GM21619 (cell line): ENCODE data around the gene RNF175.
"Not testable (repeated sequence)": the region's sequence is repeated elsewhere in the genome, so short reads cannot be mapped to it uniquely, and the experiment has no call there.

Experiments used
- ATAC-seq: cut with Tn5 transposase; IDR thresholded peaks from one replicate; pipeline ENCODE4 v1.9.1; 2021; ENCODE audit not compliant: unreplicated experiment

The RNF175 gene

GRCh38 chr4:153684971-153685371 lies 74.9 kb downstream of the RNF175 start:
- no peak for ATAC-seq

- ATAC-seq: peak; percentile 95
These were observed 75.4 kb downstream of the RNF175 start, which contains the start of gene TLR2 for GRCh38 chr4:153684182-153684970. TSS of gene TLR2 (plus strand) at chr4:153684280. CDS start at chr4:153702908, 18,628 bp downstream.

GRCh38 chr4:153683763-153684181 lies 76.1 kb downstream of the RNF175 start:
- ATAC-seq: no peak

GRCh38 chr4:153679486-153679885 lies 80.3 kb downstream of the RNF175 start:
- ATAC-seq: no peak

GRCh38 chr4:153676984-153677383 lies 82.8 kb downstream of the RNF175 start:
- no peak for ATAC-seq

- ATAC-seq: no peak
These were observed 83.3 kb downstream of the RNF175 start for GRCh38 chr4:153676486-153676885.

- no peak for ATAC-seq
These were observed 90.0 kb downstream of the RNF175 start for GRCh38 chr4:153669838-153670237.

- ATAC-seq: no peak
These were observed 91.2 kb downstream of the RNF175 start for GRCh38 chr4:153668647-153669046.

GRCh38 chr4:153666505-153666904 lies 93.3 kb downstream of the RNF175 start:
- not testable (repeated sequence) for ATAC-seq

- ATAC-seq: no peak
These were observed 96.2 kb downstream of the RNF175 start for GRCh38 chr4:153663667-153664066.

- ATAC-seq: no peak
These were observed 97.9 kb downstream of the RNF175 start for GRCh38 chr4:153661908-153662307.

GRCh38 chr4:153661215-153661822 lies 98.5 kb downstream of the RNF175 start:
- no peak for ATAC-seq
